ENCODE data around the gene TAB3.

Gene TAB3, protein sequence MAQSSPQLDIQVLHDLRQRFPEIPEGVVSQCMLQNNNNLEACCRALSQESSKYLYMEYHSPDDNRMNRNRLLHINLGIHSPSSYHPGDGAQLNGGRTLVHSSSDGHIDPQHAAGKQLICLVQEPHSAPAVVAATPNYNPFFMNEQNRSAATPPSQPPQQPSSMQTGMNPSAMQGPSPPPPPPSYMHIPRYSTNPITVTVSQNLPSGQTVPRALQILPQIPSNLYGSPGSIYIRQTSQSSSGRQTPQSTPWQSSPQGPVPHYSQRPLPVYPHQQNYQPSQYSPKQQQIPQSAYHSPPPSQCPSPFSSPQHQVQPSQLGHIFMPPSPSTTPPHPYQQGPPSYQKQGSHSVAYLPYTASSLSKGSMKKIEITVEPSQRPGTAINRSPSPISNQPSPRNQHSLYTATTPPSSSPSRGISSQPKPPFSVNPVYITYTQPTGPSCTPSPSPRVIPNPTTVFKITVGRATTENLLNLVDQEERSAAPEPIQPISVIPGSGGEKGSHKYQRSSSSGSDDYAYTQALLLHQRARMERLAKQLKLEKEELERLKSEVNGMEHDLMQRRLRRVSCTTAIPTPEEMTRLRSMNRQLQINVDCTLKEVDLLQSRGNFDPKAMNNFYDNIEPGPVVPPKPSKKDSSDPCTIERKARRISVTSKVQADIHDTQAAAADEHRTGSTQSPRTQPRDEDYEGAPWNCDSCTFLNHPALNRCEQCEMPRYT
- total RNA-seq: 35.6 to 38.0 reads per million in 2 experiments

DNA sequence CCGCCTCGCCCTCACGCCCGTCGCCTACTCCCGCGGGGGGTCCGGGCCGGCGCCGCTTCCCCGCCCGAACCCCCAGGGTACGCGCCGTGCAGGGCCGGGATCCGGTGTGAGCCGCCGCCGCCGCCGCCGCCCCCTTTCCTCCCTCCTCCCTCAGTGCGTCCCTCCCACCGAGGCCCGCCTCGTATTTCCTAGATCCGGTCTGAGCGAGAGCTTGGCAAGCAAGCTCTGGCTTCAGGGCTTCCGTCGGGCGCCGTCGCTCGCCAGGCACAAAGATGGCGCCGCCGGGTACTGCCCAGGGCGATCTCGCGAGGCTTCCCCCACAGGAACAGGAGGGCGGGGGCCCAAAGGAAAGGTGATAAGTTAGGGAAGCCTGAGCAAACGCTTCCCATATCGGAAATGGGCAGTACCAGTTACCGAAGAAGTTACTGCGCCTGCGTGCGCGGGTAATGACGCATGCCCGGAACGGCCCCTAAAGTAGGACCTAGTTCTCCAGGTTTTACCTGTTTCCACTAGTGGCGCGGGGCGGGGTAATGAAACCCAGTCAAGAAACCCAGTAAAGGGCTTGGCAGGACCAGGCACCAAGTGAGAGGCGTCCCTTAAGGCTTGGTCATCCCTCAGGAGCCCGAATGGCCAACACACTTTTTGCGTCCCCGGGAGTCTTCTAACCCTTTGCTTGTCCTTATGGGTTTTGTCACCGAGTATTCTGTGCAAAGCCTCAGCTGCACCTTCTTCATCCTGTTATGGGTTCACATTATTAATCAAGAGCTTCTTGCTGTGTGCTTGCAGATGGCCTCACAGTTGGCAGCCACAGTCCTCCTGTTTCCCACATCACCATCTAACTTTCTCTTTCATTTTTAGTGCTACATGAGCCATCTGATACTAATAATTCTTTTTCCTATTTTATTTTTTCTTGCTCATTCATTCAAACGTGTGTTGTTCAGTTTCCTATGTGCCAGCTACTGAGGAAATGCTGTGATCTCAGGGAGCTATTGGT lies at the start of gene TAB3:
TAB3 (minus strand) TSS at position 108 of the 994 bp plus-strand sequence. CDS start 29,666 bp downstream, outside the sequence.
- DNase-seq (ENCODE audit: low read depth): peak; percentile 91

DNA sequence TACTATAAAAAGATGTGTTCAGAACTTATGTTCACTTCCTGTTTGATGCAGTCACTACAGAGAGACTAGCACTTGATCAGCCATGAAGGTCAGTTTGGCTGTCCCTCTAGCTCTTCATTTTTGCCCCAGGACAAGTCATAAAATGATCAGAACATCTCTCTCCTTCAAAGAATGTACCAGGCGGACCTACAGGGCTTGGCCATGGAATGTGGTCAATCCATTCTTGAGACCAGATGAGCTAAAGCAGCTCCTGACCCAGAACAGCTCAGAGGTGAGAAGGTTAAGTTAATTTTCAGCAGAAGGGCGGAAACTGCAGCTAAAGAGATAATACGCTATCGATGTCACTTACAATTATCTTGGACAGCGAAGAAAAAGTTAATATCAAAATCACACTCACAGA lies 49.2 kb upstream of the TAB3 start:
- DNase-seq (ENCODE audit: low read depth): no peak

DNA sequence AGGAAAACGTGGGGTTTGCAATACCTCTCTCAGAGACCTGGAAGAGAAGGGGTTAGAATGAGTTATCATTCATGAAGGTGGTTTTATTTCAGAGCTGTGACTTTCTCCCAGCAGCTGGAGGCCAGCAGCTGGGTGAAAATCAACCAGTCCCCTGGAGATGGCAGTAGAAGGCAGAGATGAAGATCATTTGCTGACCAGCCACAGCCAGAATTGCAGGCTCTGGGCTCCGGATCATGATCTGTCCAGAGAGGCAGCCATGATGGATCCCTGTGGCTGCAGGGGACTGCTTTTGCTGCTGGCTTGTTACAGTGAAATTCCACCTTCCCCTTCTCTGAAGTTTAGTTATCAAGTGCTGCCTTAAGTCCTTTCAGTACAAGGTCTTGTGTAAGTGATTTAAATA lies 46.9 kb upstream of the TAB3 start:
- no peak for DNase-seq (ENCODE audit: low read depth)

DNA sequence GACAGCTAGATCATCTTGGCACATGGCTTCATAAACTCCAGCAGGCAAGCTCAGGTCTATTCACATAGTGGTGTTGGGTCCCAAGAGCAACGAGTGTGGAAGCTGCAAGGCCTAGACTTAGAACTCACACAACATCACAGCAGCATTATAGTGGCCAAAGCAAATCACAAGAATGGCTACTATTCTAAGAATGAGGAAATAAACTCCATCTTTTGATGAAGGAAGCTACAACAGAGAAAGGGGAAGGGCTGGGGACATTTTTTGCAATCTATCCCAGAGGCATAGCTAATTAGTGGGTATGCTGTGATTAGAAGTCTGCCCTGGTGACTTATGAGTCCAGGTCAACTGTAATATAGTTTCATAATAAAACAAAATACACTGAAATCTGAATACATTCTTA lies 42.9 kb upstream of the TAB3 start:
- no peak for DNase-seq (ENCODE audit: low read depth)

DNA sequence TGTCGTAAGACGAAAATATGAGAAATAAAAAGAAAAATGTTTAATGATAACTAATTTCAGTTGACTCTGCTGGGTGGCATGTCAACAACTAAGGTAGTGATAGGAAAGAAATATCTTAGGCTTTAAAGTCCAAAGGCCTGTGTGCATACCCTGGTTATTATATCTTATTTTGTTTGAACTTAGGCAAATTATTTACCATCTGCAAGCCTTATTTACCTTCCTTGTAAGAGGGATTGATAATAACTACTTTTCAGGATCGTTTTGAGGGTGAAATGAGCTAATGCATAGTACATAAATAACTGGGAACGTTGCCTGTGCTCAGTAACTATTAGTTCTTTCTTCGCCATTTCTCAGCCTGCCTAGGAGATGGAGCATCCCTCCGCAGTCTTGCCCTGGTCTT lies 41.6 kb upstream of the TAB3 start:
- DNase-seq (ENCODE audit: low read depth): no peak

DNA sequence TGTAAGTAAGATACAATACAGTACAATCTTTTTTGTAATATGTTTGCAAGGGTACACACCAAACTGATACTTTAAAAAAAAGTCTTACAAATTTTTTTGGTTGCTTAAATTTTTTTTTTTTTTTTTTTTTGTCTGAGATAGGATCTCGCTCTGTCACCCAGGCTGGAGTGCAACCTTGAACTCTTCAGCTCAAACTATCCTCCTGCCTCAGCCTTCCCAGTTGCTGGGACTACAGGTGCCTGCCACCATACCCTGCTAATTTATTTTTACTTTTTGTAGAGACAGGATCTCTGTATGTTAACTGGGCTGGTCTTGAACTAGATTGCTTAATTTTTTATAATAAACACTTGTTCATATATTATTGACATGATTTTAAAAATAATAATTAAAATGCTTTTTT lies 41.1 kb upstream of the TAB3 start:
- DNase-seq (ENCODE audit: low read depth): no peak

DNA sequence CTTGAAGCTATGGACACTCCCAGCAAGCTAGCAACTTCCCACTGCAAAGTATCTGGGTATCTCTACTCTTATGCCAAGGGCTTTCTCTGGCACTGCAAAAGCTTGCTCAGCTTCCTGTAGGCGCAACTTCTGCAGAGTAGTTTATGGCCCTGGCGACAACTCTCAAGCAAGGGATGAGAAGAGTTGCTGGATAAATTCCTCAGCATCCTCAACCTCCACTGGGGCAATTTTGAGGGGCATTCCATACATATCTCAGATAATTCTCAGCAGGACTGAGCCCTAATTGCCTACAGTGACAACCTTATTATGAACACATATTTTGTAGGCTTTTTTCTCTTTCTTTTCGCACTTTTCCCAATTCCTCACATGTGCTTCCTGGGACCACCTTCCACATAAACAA lies 31.2 kb upstream of the TAB3 start:
- DNase-seq (ENCODE audit: low read depth): no peak

DNA sequence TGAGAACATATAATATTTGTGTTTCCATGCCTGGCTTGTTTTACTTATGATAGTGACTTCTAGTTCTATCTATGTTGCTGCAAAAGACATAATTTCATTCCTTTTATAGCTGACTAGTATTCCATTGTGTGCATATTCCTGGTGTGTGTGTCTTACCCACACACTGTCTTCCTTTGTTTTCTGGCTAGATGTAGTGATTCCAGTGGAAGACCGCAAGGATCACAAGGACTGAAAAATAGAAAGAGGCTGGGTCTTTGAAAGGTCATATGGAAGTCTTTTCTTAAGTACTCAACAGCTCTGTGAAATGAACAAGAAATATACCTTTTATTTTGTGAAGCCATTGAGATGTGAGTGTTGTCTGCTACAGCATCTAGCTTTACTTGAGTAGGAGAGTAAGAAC lies 29.4 kb upstream of the TAB3 start:
- no peak for DNase-seq (ENCODE audit: low read depth)

DNA sequence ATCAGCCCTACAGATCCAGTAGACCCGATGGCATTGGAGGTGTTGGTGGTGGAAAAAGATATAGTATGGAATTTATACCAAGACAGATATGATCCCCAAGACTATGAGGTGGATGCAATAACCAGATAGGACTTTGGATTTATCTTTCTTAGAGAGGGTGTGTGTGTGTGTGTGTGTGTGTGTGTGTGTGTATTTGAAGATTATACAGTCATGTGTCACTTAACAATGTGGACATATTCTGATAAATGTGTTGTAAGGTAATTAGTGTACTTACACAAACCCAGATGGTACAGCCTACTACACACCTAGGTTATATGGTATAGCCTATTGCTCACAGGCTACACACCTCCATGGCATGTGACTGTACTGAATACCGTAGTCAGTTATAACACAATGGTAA lies 24.4 kb upstream of the TAB3 start:
- DNase-seq (ENCODE audit: low read depth): no peak

DNA sequence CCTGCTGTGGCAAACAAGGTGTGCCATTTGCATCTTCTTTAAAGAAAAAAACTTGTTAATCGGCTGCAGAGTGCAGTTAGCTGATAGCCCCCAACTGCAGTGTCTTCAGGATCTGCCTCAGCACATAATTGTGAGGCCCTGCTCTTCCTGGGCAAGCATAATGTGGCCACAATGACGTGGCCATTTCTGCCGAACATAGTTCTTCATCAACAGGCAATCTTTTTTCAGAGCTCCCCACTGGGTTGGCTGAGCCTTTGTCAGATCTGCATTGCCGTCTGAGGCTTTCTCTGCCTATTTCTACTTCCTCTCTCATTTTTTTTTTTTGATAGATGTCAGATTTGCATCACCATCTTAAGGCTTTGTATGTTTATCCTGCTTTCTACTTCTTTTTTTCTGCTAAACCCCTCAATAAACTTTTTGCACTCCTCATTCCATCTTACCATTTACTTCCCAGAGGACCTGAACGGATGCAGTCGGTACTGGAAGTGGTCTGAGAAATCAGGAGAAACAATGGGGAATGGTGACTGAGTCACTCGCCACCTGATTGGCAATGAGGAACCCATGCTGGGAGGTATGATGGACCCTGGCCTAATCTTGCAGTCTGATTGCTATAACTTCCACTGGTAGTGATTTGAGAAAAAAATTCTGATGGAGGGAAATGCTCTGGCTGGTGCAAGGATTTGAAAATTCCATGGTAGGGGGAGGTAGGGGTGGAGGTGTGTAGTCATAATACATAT lies 21.2 kb upstream of the TAB3 start:
- DNase-seq (ENCODE audit: low read depth): no peak

DNA sequence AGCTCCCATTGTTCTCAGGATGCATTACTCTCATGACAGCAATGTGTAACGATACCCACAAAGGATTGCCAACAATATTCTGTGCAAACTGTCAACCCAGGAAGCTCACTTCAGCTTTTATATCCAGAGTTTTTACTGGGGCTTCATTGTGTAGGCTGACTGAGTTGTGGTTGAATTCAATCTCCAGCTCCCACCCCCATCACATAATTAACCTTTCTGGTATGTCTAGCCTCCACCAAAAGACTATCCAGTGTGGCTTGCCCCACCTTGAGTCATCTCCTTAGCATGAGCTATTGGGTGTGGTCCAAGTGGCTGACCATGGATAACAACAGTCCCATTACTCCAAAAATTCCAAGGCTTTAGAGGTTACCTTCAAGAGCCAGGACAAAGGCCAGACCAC lies 17.7 kb upstream of the TAB3 start:
- no peak for DNase-seq (ENCODE audit: low read depth)

DNA sequence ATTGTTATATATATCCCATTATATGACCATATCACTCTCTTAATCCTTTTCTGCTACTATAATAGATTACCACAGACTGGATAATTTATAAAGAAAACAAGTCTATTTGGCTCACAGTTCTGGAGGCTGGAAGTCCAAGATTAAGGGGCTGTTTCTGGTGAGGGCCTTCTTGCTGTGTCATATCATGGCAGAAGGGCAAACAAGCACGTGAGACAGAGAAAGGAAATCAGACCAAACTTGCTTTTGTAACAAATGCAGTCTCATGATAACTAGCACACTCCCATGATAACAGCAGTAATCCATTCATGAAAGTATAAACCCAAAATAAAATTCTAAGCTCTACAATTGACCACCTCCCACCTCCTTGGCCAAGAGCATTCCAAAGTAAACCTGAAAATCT lies 16.3 kb upstream of the TAB3 start:
- DNase-seq (ENCODE audit: low read depth): no peak

DNA sequence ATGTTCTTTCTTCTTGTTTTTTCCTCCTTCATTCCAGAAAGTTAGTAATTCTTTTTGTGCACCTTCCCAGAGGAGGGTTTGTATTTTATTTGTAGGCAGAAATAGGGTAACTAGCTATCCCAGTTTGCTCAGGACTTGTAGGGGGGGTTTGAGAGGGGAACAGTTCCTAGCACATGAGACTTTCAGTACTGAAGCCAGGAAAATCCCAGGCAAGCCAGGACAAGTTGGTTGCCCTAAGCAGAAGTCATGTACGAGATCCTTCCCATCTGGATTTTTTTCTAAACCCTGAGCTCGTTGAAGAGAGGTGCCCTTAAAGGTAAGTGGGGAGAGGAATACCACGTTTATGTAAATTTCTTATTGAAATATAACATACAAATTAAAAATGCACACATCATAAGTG lies 15.6 kb upstream of the TAB3 start:
- no peak for DNase-seq (ENCODE audit: low read depth)

DNA sequence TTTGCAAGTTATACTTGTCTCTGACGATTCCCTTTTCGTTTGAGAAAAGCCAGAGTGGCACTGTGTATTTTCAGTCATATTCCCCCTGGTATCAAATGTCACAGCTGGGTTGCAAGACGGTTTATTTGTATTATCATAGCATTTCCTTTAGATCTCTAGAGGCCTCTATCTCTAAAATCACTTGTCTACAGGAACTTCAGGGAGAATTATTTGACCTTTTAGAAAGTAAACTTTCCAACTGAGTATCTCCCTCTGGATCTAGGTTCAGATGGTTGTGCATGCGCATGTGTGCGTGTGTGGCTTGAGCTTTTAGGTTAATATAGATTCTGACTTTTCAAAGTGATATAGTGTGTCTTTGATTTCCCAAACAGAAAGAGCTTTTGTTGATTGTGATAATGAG lies 15.1 kb upstream of the TAB3 start:
- DNase-seq (ENCODE audit: low read depth): no peak

DNA sequence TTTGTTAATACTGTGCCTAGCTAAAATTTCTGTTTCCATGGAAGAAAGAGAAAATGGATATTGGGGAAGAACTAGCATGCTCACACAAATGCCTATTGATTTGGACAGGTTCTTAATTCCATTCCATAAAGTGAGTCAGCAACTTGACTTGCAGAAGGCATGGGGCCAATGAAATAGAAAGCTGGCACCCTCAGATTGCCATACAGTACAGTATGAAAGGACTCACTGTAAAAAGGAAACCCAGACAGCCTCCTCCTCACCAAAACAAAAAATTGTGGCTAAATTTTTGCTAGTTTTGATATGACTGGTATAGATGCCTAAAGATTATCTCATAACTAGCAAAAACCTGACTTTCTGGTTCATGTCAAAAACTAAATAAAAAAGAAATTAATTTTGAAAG lies 11.2 kb upstream of the TAB3 start:
- DNase-seq (ENCODE audit: low read depth): no peak

DNA sequence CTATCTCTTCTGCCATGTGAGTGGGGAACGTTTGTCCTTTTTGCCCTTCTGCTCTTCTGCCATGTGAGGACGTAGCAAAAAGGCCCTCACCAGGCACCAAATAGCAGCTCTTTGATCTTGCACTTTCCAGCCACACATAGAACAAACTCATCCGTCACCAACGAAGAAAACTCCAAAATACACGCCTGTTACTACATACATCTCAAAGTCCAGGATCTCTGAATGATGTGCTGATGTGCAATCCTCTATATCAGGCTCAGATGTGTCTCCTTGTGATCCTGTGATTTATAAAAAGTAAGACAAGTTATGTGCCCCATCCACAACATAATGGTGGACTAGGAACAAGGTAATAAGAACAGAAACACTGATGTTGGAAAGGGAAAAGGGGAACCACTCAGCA lies 9.8 kb upstream of the TAB3 start:
- no peak for DNase-seq (ENCODE audit: low read depth)

DNA sequence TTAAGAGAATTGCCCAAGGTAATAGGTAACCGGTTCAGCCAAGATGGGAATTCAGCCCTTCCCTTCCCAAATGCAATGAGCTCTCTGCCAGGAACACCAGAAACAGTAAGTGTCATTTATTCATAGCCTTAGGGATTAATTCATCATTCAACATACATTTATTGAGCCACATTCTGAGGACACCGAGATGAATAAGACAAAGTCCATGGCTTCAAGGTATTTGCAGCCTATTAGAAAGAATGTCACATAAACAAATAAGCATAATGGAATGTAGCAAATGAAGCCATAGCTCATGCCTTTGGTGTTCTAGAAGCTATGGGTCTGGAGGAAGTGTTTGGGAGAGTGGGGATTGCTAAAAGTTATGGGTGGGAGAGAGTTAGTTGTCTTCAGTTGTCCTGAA lies 6.3 kb upstream of the TAB3 start:
- no peak for DNase-seq (ENCODE audit: low read depth)

DNA sequence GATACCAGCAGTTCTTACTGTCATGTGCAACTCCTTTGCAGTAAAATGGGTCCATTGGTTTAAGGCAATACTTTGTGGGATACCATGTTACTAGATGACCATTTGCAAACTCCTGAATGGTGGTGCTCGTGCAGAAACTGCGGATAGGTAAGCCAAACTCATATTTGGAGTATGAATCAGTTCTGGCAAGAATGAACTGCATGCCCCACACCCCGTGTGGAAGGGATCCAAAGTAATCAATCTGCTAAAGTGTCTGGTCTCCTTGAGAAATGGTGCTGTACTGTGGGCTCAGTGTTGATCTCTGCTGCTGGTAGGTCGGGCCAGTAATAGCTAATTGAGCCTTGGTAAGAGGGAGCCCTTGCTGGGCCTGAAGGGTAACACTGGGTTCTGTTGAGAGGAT lies 4.2 kb upstream of the TAB3 start:
- no peak for DNase-seq (ENCODE audit: low read depth)

DNA sequence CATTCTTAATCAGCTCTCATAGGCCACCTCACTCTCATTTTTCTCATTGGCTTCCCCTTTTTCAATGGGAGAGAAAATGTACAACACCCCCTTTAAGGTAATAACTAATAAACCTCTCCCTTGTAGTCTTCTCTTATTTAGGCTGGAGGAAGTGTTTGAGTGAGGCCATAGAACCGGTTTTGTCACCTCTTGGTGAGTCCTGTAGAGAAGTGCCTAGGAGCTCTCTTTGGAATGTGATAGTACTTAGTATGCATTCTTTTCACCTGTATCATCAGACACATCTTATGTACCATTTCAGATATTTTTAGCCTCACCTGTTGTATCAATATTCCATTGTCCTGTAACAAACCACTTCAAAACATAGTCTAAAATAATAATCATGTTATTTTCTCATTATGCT lies 3.5 kb upstream of the TAB3 start:
- DNase-seq (ENCODE audit: low read depth): no peak

DNA sequence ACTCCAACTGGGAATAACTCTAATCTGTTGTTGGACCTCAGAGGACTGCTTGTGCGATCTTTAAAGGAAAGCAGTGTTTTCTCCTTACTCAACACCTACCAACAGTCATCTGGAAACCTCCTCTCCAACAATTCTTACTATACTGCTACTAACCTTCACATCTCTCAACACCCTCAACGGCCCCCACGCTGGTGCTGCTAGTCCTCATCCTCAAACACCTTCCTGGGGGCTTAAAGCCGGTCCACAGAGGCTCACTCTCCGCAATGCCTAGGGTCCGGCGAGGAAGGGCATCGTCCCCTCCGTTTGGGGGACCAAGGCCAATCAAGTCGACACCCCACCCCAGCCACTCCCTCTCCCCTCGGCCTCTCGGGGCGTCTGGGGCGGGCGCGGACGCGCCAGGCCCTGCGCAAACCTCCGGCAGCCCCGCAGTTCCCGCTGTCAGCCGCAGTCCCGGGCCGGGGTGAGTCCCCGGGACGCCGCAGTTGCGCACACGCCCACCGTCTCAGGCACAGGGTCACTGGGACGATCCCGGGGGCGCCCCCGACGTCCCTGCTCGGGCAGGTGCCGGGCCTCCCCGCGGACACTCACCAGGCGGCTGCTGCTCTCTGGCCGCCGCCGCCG lies 418 bp downstream of the TAB3 start:
- DNase-seq (ENCODE audit: low read depth): peak; percentile 4

DNA sequence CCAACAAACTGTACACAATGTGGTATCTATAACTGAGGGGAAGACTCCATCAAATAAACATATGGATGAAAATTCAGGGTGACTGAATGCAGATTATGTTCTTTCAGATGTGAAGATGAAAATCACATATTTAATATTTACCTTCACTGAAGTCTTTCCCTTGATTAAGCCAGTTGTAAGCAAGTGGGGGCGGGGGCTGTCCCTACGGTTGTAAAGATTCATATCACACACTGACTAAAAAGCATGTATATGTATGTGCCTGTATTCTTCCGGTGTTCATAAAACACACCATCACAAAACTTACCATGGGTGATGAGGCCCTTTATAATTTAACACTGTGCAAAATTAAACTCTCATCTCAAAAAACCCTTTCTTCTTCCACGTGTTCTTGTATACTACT lies 1.3 kb downstream of the TAB3 start:
- DNase-seq (ENCODE audit: low read depth): no peak
